Liver (tissue), 9 donors: ENCODE results near the gene DUSP14. TPM values are rescaled to one million over a fixed set of nuclear protein-coding genes. Genes with fewer than 3 reads are reported as not detected.

Source experiments
- DNase-seq: peaks from one replicate; pipeline ENCODE4 v3.0.0-alpha.2; 2017; ENCODE audit warnings: low spot score
- H3K27ac ChIP-seq, 2 donors: one replicate each; pipeline ENCODE4 v1.7.0; 2013; ENCODE audit warnings: inconsistent platforms in 2 of 2, low read length in 2 of 2, control low read depth in 1 of 2, low read depth in 1 of 2, mild to moderate bottlenecking in 1 of 2
- H3K27me3 ChIP-seq, 4 donors: one replicate each; pipeline versions ENCODE4 v1.6.1 to v1.7.0; 2013; ENCODE audit warnings: low read length in 3 of 4, inconsistent platforms in 1 of 4, mild to moderate bottlenecking in 1 of 4, moderate library complexity in 1 of 4; ENCODE audit not compliant: control insufficient read depth in 4 of 4, insufficient read depth in 4 of 4
- H3K36me3 ChIP-seq, 4 donors: one replicate each; pipeline versions ENCODE4 v1.6.1 to v1.7.0; 2013; ENCODE audit warnings: low read length in 3 of 4, mild to moderate bottlenecking in 3 of 4, low read depth in 1 of 4, moderate library complexity in 1 of 4; ENCODE audit not compliant: control insufficient read depth in 4 of 4, insufficient read depth in 3 of 4
- H3K4me1 ChIP-seq, 4 donors: one replicate each; pipeline versions ENCODE4 v1.6.1 to v1.7.0; 2013; ENCODE audit warnings: low read length in 3 of 4, mild to moderate bottlenecking in 3 of 4, moderate library complexity in 1 of 4; ENCODE audit not compliant: control insufficient read depth in 4 of 4, insufficient read depth in 4 of 4
- H3K4me3 ChIP-seq, 3 donors: one replicate each; pipeline versions ENCODE4 v1.6.1 to v1.7.0; 2013; ENCODE audit warnings: low read length in 3 of 3, control low read depth in 1 of 3, low read depth in 1 of 3, mild to moderate bottlenecking in 1 of 3
- H3K9ac ChIP-seq, 2 donors: one replicate each; pipeline ENCODE4 v1.7.0; 2013; ENCODE audit warnings: low read length in 2 of 2, mild to moderate bottlenecking in 2 of 2, moderate library complexity in 2 of 2, control low read depth in 1 of 2, low read depth in 1 of 2
- H3K9me3 ChIP-seq, 4 donors: one replicate each; pipeline versions ENCODE4 v1.6.1 to v1.7.0; 2013; ENCODE audit warnings: low read length in 3 of 4; ENCODE audit not compliant: control insufficient read depth in 4 of 4
- ATF3 ChIP-seq: IDR thresholded peaks from 2 replicates; pipeline ENCODE4 v1.6.1; 2016; ENCODE audit warnings: antibody characterized with exemption
- CTCF ChIP-seq: fragments of 150-350 bp; IDR thresholded peaks from 2 replicates; pipeline ENCODE4 v1.5.1; 2017; ENCODE audit warnings: improper control_type of control experiment, low read depth, low read length; ENCODE audit not compliant: missing input control
- EGR1 ChIP-seq, 2 donors: IDR thresholded peaks; 2 replicates each; pipeline ENCODE4 v1.6.1; 2016 to 2018; ENCODE audit warnings: antibody characterized with exemption in 2 of 2, low read depth in 2 of 2
- FOXA1 ChIP-seq: IDR thresholded peaks from 2 replicates; pipeline ENCODE4 v1.6.1; 2016; ENCODE audit warnings: antibody characterized with exemption
- FOXA2 ChIP-seq: IDR thresholded peaks from 2 replicates; pipeline ENCODE4 v1.6.1; 2016; ENCODE audit warnings: antibody characterized with exemption
- GABPA ChIP-seq, 2 donors: IDR thresholded peaks in 1 of 2; conservative IDR thresholded peaks in 1 of 2; 2 replicates each; pipeline ENCODE4 v1.6.1; 2016; ENCODE audit warnings: antibody characterized with exemption in 2 of 2, mild to moderate bottlenecking in 1 of 2, moderate library complexity in 1 of 2
- HNF4A ChIP-seq, 2 donors: conservative IDR thresholded peaks; 2 replicates each; pipeline ENCODE4 v1.6.1; 2016; ENCODE audit warnings: antibody characterized with exemption in 2 of 2, mild to moderate bottlenecking in 2 of 2
- HNF4G ChIP-seq: IDR thresholded peaks from 2 replicates; pipeline ENCODE4 v1.6.1; 2016; ENCODE audit warnings: antibody characterized with exemption
- JUND ChIP-seq, 2 donors: IDR thresholded peaks; 2 replicates each; pipeline ENCODE4 v1.6.1; 2016; ENCODE audit warnings: antibody characterized with exemption in 2 of 2
- MAX ChIP-seq: IDR thresholded peaks from 2 replicates; pipeline ENCODE4 v1.6.1; 2016; ENCODE audit warnings: antibody characterized with exemption
- NR2F2 ChIP-seq: IDR thresholded peaks from 2 replicates; pipeline ENCODE4 v1.6.1; 2016; ENCODE audit warnings: antibody characterized with exemption
- RAD21 ChIP-seq, 2 donors: IDR thresholded peaks; 2 replicates each; pipeline ENCODE4 v1.6.1; 2016; ENCODE audit warnings: antibody characterized with exemption in 2 of 2, mild to moderate bottlenecking in 2 of 2
- REST ChIP-seq: IDR thresholded peaks from 2 replicates; pipeline ENCODE4 v1.6.1; 2016; ENCODE audit warnings: antibody characterized with exemption, mild to moderate bottlenecking
- RXRA ChIP-seq, 2 donors: IDR thresholded peaks; 2 replicates each; pipeline ENCODE4 v1.6.1; 2017 to 2018; ENCODE audit warnings: antibody characterized with exemption in 2 of 2, mild to moderate bottlenecking in 1 of 2
- SP1 ChIP-seq: IDR thresholded peaks from 2 replicates; pipeline ENCODE4 v1.6.1; 2018; ENCODE audit warnings: antibody characterized with exemption, mild to moderate bottlenecking
- TAF1 ChIP-seq: conservative IDR thresholded peaks from 2 replicates; pipeline ENCODE4 v1.6.1; 2016; ENCODE audit warnings: antibody characterized with exemption, mild to moderate bottlenecking
- YY1 ChIP-seq: IDR thresholded peaks from 2 replicates; pipeline ENCODE4 v1.6.1; 2016; ENCODE audit warnings: antibody characterized with exemption, mild to moderate bottlenecking
- ZBTB33 ChIP-seq: IDR thresholded peaks from 2 replicates; pipeline ENCODE4 v1.6.1; 2016; ENCODE audit warnings: antibody characterized with exemption
- WGBS: extraction: QIAGEN DNeasy Blood & Tissue Kit; methylation state at CpG from one replicate; pipeline ENCODE4 v1.1.7; 2013; 5-methylcytosine and 5-hydroxymethylcytosine counted together
- polyA plus RNA-seq, 2 donors: library from polyadenylated mRNA; stranded (reverse) in 1 of 2; unstranded in 1 of 2; fragments of 200-250 nt in 1 of 2; fragments of >200 nt in 1 of 2; fragmentation: Nextera tagmentation in 1 of 2; extraction: Ambion mirVana in 1 of 2; gene quantifications; one replicate each; pipeline versions ENCODE4 v1.2.1 to v1.2.3, GENCODE V29; 2013 to 2015
- total RNA-seq, 2 donors: library from RNA; depleted of rRNA; stranded (reverse); fragments of >200 nt; gene quantifications; one replicate each; pipeline ENCODE4 v1.2.3, GENCODE V29; 2014
- donor health status: healthy.
- donor health status: healthy.
- donor health status: healthy.
- donor health status: healthy.
- donor health status: healthy.

The DUSP14 gene
- total and polyA plus RNA-seq, 4 donors, result 6.3 to 15.7 (median 13.8) TPM

GRCh38 chr17:37521821-37522220 lies 32.1 kb downstream of the DUSP14 start:
- Histone ChIP-seq H3K4me1 (no peaks in the 10 kb centered on the region), H3K27ac (no peak overlapping the region), H3K27me3 (no peaks in the 10 kb centered on the region), H3K9me3 (no peaks in the 10 kb centered on the region), H3K36me3 (peaks cover 2 to 47% (median 32%) of the 10 kb centered on the region in 4 donors), H3K9ac (no peak overlapping the region), H3K4me3 (no peak overlapping the region)
- 96% methylated on average over 5 of the region's 5 CpGs for WGBS
- no peak for TF ChIP-seq ATF3
- TF ChIP-seq YY1, result no peak
- no peak for TF ChIP-seq HNF4A (conservative IDR thresholded peaks at IDR 0.05)
- no peak for TF ChIP-seq CTCF
- no peak for TF ChIP-seq FOXA2
- TF ChIP-seq RAD21 (IDR thresholded peaks at IDR 0.05), result no peak
- TF ChIP-seq JUND (IDR thresholded peaks at IDR 0.05), result no peak
- TF ChIP-seq HNF4G, result no peak
- no peak for TF ChIP-seq TAF1
- TF ChIP-seq REST, result no peak
- no peak for TF ChIP-seq FOXA1
- no peak for TF ChIP-seq RXRA (IDR thresholded peaks at IDR 0.05)
- TF ChIP-seq NR2F2, result no peak
- TF ChIP-seq GABPA (IDR thresholded peaks at IDR 0.05 in 1 of 2, conservative IDR thresholded peaks at IDR 0.05 in 1 of 2), result no peak
- TF ChIP-seq ZBTB33, result no peak
- TF ChIP-seq EGR1 (IDR thresholded peaks at IDR 0.05; ENCODE audit: low read depth in 2 of 2), result no peak
- TF ChIP-seq MAX, result no peak
- TF ChIP-seq SP1, result no peak
- DNase-seq, result no peak
